D721Med (cell line): ENCODE measurements around the gene FANCC.

Source experiments
- DNase-seq: peaks from one replicate; pipeline ENCODE4 v3.0.0; 2011; ENCODE audit warnings: low spot score; ENCODE audit not compliant: insufficient read length
- FAIRE-seq: peaks from 2 replicates; lab custom pipeline; 2011; peaks lifted over from hg19 to GRCh38; lab: Jason Lieb, UNC
- TF ChIP-seq, protein P1 (sequence below): IDR thresholded peaks from 2 replicates; pipeline ENCODE4 v1.5.1; 2012; ENCODE audit warnings: mild to moderate bottlenecking, control low read depth; ENCODE audit not compliant: insufficient read depth; ENCODE audit errors: missing control alignments

FANCC gene

DNA sequence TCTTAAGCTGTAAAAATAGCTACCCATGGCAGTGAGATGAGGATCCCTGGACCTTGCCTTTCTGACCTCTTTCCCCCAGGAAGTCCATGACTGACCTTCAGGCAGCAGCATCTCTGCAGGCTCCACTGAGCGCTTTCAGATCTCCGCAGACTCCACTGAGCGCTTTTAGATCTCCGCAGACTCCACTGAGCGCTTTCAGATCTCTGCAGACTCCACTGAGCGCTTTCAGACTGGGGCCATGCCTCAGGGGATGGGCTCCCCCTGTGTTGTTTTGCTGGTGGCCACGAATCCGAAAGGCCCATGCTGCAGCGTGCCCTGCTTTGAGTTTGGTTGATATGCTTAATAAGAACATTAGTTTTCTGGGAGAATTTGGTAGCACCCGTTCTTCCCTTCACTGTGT is 254.2 kb downstream of the FANCC start:
- no peak for FAIRE-seq
- TF ChIP-seq, protein P1, sequence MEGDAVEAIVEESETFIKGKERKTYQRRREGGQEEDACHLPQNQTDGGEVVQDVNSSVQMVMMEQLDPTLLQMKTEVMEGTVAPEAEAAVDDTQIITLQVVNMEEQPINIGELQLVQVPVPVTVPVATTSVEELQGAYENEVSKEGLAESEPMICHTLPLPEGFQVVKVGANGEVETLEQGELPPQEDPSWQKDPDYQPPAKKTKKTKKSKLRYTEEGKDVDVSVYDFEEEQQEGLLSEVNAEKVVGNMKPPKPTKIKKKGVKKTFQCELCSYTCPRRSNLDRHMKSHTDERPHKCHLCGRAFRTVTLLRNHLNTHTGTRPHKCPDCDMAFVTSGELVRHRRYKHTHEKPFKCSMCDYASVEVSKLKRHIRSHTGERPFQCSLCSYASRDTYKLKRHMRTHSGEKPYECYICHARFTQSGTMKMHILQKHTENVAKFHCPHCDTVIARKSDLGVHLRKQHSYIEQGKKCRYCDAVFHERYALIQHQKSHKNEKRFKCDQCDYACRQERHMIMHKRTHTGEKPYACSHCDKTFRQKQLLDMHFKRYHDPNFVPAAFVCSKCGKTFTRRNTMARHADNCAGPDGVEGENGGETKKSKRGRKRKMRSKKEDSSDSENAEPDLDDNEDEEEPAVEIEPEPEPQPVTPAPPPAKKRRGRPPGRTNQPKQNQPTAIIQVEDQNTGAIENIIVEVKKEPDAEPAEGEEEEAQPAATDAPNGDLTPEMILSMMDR: no peak
- DNase-seq: no peak

DNA sequence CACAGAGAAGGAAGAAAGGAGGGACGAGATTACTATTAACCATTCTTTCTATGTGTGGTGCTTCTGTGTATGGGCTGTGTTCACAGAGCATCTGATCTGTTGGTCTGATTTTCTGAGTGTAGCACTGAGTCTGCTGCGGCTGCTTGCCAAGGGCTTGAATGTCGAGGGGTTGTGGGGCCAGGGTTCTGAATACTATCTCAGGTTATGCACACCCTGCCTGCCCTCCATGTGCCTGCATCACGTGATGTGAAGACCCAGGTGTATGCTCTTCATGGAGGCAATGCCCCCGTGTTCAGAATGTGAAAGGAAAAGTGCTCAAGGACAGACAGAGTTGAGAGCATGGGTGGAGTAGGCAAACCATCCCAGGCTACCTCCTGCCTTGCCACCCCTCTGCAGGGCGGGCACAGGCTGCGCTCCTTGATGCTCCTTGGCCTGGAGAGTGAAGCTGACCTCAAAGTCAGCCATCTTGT is 254.9 kb downstream of the FANCC start:
- DNase-seq: no peak
- no peak for FAIRE-seq
- TF ChIP-seq, protein P1: no peak

DNA sequence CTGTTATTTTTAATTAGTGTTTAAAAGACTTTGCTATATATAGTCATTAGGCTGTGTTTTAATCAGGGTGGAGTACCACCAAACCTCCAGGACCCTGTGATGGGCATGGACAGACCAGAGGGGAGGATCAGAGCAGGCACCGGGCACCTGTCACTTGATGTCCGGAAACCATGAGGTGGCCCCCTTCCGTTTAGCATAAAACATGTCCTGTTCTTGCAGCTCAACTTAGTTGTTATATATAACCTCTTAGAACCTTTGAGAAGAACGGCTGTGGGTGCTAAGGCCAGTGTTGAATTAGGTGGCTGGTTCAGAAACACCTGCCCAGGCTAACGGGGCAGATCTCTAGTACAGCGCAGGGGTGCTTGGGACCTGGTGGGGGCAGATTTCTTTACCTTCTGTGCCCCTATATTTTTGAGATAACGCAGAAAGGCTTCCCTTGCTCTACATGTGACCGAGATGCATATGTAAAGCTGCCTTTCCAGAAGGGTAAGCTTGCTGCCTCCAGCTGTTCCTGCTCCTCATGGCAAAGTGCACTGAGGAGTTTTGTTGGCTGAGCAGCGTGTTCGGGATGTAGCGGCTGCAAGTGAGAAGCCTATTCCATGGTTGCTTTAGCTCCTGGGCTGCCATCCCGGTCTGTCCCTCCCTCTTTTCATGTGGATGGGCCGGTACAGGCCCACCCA is 255.5 kb downstream of the FANCC start:
- DNase-seq: no peak

DNA sequence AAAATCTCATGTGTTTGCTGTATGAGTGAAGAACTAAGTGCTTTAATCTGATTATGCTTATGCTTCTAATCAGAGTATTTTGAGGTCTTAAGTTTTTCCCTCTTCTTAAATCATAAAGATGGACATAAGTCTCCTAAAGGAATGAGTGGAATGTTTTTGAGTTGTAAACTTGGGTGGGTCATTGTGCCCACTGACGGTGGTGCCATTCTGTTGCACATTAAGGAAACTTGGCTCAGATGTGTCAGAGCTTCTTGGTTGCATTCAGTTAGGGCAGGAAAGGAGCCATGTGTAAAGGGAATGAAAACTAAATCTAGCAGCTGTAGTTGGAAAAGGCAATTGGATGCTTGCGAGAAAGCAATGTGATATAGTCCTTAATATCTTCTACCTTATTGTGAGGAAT is 256.6 kb downstream of the FANCC start:
- TF ChIP-seq, protein P1: no peak
- DNase-seq (no peak), FAIRE-seq (no peak)

More for the DNA sequence above, 255.5 kb downstream of the FANCC start:
- TF ChIP-seq, protein P1: no peak
- FAIRE-seq: no peak

DNA sequence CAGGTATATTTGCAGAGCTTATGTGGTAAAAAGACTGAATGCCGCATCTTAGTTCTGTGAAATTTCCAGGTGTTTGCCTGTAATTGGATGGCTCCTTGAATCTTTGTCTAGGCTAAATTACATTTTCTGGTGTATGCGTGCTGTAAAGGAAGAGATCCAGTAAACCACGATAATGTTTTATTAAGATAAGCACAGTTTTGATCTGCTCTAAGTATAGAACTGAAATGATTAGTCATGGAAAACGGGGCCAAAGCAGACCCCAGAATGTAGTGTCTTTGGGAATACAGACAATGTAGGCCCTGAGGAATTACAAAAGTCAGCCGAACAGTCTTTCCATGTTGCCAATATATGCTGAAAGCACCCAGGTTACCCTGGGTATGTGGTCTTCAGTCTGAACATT is 257.3 kb downstream of the FANCC start:
- FAIRE-seq: no peak
- TF ChIP-seq, protein P1: no peak
- no peak for DNase-seq

DNA sequence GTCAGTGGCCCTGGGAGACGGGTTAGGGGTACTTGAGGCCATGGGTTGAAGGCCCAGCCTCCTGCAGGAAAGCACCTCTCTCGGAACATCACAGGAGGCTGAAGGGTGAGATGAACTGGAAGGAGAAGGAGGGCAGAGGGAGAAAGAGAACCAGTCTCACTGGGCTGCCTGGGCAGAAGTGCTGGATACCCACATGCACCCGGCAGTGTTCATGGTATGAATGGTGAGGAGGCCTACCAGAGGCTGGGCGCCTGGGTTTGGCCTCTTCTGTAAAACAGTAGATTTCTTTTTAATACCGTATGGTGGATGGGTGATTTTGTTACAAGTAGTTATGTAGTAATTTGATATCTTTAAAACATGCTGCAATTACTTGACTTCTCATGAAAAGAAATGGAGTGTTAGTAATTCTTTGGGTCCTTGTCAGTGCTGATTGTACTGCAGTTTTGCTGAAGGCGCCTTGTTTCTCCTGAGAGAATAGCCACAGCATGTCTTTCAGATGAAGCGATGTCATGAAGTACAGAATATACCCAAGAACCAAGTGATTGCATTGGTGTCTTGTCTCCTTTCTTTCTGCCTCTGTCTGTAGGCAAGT is 258.6 kb downstream of the FANCC start:
- TF ChIP-seq, protein P1: no peak
- FAIRE-seq (no peak), DNase-seq (no peak)

DNA sequence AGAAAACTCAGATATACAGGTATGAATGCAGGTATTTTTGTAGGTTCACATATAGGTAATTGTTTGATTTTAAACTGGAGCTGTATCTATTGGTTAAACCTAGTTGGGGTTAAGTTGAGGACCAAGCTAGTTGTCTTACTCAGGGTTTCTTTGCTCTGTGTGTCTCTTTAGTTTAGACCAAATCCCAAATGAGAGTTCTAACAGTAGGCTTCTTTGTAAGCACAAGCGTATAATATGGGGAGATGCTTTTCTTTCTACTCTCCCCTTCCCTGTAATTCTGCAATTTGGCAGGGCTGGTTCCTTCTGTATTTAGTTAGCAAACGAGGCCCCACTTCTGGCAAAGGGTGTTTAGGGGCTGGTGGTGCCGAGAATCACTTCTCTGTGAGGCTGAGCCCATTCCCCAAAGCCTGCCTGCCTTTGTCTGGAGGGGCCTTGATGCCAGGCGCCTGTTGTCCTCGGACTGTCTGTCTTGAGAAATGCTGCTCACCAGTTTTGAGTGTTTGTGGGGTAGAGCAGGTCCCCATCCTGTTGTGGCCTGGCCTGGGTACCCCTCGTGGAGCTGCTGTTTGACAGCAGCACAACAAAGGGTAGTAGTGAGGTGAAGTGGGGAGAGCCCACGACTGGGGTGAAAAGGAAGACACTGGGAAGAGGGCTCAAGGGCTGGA is 259.3 kb downstream of the FANCC start:
- FAIRE-seq (no peak), DNase-seq (no peak)
- TF ChIP-seq, protein P1: no peak
